KOPT-K1 (cell line): ENCODE measurements around the gene OTOG.

ENCODE experiments used
- H3K27ac ChIP-seq: fragments of 200-600 bp; sonication (generic); 2 replicates; pipeline ENCODE4 v1.5.1; 2016; ENCODE audit warnings: antibody characterized with exemption, mild to moderate bottlenecking, low read depth, low read length; ENCODE audit not compliant: poor library complexity, severe bottlenecking
- H3K36me3 ChIP-seq: fragments of 200-600 bp; sonication (generic); 2 replicates; pipeline ENCODE4 v1.5.1; 2017; ENCODE audit warnings: antibody characterized with exemption, mild to moderate bottlenecking, low read length, moderate library complexity; ENCODE audit not compliant: insufficient read depth
- H3K9me3 ChIP-seq: fragments of 200-600 bp; sonication (generic); 2 replicates; pipeline ENCODE4 v1.5.1; 2017; ENCODE audit warnings: antibody characterized with exemption, low read length, mild to moderate bottlenecking; ENCODE audit not compliant: insufficient read depth, poor library complexity, severe bottlenecking

The OTOG gene

DNA sequence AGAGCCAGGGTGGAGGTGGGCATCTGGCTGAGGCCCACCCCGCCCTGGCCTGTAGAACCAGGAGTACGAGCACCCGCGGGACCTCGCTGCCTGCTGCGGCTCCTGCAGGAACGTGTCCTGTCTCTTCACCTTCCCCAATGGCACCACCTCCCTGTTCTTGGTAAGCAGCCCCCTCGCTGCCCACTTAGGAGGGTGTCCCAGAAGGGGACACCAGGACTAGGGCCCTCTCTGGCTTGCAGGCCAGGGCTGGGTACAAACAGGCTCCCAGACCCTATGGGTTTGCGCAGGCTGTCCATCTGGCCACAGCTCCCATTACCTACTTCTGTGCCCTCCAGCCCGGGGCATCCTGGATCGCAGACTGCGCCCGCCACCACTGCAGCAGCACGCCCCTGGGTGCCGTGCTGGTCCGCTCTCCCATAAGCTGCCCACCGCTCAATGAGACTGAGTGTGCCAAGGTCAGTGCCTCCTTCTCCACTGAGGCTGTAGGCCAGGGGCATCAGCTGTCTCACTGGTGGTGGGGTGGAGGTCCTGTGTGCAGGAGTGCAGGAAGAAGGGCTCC is 94.8 kb downstream of the OTOG start:
- Histone ChIP-seq H3K9me3 (peaks cover 2% of the 10 kb centered on the region), H3K36me3 (no peaks in the 10 kb centered on the region), H3K27ac (no peak overlapping the region)

DNA sequence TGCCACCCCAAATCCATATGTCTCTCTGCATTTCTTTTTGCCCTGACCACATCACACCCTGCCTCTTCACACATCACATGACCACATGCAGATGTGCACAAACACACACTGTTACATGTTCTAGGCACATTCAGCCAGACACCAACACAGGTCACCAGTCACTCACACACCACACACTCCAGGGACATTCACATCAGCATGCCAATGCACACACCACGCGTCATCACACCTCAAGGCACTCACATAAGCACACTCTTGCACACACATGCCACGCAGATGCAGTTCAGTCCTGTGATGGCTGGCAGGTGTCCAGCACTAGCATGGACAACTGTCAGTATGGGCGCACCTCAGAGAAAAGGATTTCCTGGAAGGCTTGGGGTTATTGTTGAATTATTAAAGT is 95.3 kb downstream of the OTOG start:
- H3K9me3 ChIP-seq: peaks cover 7% of the 10 kb centered on the region
- no peaks in the 10 kb centered on the region for H3K36me3 ChIP-seq
- H3K27ac ChIP-seq: no peak overlapping the region

DNA sequence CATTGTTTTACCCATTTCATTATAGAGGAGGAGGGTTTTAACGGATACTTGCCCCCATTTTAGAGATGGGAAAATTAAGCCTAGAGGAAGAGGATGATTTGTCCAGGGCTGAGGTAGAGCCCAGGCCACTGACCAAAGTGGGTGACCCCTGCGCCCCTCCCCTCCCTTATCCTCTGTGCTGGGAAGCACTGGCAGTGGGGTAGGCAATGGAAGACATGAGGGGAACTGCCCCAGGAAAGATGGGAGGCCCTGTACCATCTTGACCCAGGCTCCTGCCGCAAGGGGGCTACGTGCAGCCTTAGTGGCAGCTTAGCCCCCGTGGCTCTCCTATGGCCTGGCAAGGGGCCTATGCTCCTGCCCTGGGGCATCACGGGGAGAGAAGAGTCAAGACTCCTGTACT is 95.9 kb downstream of the OTOG start:
- no peaks in the 10 kb centered on the region for H3K36me3 ChIP-seq
- peaks cover 14% of the 10 kb centered on the region for H3K9me3 ChIP-seq
- H3K27ac ChIP-seq: no peak overlapping the region

DNA sequence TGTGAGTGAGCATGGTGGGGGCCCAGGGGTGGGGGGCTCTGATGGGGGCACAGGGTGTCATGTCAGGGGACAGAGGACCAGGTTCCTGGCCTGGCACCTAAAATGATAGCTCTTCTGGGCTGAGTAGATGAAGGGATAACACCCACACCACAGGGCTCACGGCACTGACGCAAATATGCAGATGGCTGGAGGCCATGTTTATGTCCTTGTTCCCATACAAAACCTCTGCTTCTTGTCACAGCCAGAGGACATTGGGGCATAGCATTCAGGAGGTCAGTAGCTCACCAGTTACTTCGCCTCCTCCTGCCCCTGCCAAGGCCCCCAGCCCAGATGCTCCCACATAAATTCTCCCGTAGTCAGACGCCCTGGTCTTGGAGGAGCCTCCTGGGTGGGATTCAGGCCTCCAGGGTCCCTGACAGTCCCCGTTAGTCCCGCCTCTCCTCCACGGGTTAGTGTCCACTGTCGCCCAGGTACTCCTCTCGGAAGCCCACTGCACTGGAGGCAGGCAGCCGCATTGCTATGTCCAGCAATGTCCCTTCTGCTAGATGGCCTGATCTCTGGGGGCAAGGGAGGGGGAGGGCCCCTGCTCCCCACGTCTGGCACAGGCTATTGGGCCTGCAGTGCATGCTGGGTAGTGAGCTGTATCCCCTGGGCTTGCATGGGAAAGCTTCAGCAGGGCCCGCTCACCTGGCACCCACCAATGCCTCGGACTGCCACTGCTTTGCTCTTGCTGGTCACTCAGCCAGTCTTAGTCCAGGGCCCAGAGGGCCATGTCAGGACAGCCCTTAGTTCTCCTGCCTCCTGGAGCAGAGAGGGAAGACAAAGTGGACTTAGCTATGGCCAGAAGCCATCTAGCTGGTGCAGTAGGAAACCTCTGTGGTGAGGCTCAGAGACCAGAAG is 96.7 kb downstream of the OTOG start:
- H3K36me3 ChIP-seq: no peaks in the 10 kb centered on the region
- no peak overlapping the region for H3K27ac ChIP-seq
- H3K9me3 ChIP-seq: peaks cover 20% of the 10 kb centered on the region

DNA sequence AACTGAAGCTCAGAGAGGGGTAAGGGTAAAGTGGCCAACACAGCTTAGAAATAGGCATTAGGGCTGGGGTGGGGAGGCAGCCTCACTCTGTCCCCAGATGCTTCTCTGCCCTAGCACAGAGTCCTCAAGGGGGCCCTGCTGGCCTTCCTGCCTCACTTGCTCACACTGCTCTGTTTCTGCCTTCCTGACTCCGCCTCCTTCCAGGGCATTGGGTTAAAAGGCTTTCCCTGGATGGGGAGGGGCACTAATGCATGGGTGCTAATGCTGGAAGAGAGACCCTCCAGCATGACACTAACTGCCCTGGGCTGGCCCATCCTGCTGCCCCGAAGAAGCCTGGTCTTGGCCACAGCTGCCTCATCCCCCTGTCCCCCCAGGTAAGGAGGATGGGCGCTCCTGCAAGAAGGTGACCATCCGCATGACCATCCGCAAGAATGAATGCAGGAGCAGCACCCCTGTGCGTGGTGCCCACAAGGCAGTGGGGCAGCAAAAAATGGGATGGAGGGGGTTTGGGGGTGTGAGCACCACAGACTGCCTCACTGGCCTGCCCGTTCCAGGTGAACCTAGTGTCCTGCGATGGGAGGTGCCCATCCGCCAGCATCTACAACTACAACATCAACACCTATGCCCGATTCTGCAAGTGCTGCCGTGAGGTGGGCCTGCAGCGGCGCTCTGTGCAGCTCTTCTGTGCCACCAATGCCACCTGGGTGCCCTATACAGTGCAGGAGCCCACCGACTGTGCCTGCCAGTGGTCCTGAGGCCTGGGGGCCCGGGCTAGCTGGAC is 98.3 kb downstream of the OTOG start:
- Histone ChIP-seq H3K36me3 (no peaks in the 10 kb centered on the region), H3K27ac (no peak overlapping the region), H3K9me3 (peaks cover 20% of the 10 kb centered on the region)

DNA sequence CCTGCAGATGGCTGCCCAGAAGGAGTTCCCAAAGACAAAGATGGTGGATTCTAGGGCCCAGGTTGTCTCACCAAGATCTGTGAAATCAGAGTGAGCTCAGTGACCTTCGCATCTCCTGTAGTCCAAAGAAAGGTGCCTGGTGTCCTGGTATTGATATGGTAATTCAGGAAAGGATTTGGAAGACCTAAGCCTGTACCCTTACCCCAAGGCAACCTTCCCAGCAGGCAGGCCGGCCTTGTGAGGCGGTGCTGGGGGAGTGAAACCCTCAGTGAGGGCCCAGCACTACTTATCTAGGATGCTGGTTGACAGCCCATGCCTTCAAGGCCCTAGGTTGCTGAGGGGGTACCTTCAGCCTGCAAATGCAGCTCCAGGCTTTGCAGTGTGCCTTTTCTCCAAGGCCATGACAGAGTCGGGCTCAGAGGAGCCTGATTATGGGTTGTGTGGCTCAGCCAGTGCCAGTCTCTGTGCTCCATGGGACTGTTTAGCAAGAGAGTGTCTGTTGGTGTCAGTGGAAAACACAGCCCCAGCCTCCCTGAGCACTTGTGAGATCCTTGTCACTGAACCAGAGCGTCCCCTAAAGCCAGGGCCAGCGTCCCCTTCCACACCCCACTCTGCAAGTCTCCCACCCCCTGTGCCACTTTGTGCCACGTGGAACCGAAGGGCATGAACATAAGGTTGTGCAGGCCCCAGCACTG is 99.5 kb downstream of the OTOG start:
- Histone ChIP-seq H3K27ac (no peak overlapping the region), H3K36me3 (no peaks in the 10 kb centered on the region)

DNA sequence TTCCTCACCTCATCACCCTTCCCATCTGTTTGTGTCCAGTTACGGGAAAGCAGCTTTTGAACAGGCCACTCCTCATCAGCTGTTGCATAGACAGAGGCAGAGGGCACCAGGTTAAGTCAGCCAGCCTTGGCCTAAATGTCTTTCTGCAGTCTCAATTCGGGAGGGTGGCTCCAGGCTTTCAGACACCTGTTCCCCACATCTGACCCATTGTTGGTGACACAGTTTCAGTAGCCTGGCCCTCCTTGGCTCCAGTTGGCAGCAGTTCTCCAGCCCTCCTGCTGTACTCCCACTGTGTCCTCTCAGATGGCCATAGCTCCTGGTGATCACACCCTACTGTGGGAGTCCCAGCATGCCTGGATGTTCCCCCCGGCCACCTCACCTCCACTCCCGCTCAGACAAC is 101.5 kb downstream of the OTOG start:
- Histone ChIP-seq H3K9me3 (peaks cover 20% of the 10 kb centered on the region), H3K27ac (no peak overlapping the region), H3K36me3 (no peaks in the 10 kb centered on the region)

More for the DNA sequence above, 99.5 kb downstream of the OTOG start:
- peaks cover 20% of the 10 kb centered on the region for H3K9me3 ChIP-seq

DNA sequence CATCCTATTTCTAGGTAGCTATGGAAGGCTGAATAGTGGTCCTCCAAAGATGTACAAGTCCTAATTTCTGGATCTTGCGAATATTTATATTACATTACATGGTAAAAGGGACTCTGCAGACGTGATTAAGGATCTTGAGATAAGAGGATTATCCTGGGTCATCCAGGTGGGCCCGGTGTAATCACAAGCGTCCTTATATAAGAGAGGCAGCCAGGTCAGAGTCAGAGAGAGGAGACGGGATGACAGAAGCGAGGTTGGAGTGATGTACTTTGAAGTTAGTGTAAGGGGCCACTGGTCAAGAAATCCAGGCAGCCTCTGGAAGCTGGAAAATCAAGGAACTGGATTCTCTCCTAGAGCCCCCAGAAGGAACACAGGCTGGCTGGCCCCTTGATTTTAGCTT is 102.2 kb downstream of the OTOG start:
- H3K36me3 ChIP-seq: no peaks in the 10 kb centered on the region
- H3K9me3 ChIP-seq: peaks cover 20% of the 10 kb centered on the region
- no peak overlapping the region for H3K27ac ChIP-seq

DNA sequence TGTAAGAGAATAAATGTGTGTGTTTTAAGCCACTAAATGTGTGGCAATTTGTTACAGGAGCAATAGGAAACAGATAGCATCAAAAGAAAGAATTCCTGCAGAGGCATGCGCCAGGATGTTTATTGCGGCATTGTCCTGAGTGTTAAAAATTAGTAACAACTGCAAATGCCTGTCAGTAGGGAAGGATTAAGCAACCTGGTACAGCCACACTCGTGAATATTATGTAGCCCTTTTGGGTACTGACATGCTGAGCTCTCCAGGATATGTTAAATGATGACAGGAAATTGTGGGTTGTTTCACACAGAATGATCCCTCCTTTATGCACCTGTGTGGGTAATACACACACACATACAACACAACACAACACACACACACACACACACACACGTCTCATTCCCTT is 102.6 kb downstream of the OTOG start:
- no peak overlapping the region for H3K27ac ChIP-seq
- H3K9me3 ChIP-seq: peaks cover 20% of the 10 kb centered on the region
- no peaks in the 10 kb centered on the region for H3K36me3 ChIP-seq

DNA sequence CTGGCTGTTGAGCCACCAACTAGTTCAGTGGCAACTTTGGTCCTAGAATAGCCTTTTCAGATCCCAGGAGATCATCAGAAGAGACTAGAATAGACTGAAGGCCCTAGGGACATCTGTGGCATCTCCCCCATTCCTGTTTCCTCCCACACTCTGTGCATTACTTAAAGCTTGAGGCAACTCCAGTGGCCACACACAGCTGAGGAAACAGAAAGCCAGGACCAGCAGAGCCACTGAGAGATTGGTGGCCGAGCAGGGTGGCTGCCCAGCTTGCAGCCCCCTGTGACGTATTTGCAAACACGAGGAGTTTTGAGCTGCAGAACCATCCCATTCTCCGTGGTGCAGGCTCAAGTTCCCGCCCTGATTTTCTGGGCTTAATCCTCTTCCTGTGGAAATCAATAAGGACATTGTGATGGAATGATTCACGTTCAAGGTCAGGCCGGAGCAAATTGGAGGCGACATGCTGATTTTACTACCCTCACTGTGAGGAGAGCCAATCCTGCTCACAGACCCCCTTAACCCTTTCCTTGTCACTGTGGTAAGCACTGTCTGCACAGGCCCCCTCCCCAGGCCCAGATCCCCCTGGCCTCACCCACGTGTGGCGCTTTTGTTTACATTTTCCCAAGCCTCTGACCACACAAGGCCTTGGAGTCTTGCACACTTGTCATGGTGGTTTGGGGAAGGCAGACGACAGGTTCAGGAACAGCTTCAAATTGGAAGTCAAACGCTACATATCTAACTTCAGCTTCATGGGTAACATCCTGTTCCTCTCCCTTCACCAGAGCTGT is 103.3 kb downstream of the OTOG start:
- no peaks in the 10 kb centered on the region for H3K36me3 ChIP-seq
- peaks cover 25% of the 10 kb centered on the region for H3K9me3 ChIP-seq
- H3K27ac ChIP-seq: no peak overlapping the region

DNA sequence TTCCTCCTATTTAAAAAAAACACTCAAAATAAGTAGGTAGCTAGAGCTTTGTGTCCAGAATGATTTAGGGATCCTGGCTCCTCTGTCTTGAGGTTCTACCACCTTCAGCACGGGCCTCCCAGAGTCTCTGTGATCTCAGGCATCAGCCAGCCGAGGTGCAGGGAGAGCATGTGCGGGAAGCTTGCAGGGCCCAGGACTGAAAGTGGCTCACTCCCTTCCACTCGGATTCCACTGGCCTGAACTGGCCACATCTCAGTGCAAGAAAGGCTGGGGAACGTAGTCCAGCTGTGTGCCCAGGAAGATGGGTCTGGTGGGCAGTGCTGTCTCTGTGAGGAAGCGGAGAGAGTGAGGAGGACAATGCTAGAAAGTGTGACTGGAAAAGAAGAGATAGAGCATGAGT is 104.0 kb downstream of the OTOG start:
- no peak overlapping the region for H3K27ac ChIP-seq
- H3K9me3 ChIP-seq: peaks cover 33% of the 10 kb centered on the region
- H3K36me3 ChIP-seq: no peaks in the 10 kb centered on the region

DNA sequence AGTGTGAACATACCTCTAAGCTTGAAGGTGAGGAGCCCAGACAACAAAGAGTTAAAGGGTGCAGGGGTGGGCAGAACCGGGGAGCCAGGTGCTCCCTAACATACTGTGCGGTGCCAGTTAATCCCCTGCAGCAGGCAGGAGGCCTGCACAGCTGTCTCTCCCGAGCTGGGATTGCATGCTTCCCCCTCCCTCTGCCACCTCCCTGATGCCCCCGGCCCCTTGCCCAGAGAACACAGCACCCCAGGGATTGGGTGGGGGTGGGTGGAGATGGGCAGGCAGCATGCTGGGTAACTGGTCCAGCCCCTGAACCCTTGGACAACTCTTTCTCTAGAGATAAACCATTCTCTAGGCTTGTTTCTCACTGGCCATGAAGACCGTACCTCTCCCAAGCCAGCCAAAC is 104.6 kb downstream of the OTOG start:
- Histone ChIP-seq H3K36me3 (no peaks in the 10 kb centered on the region), H3K27ac (no peak overlapping the region), H3K9me3 (peaks cover 33% of the 10 kb centered on the region)

DNA sequence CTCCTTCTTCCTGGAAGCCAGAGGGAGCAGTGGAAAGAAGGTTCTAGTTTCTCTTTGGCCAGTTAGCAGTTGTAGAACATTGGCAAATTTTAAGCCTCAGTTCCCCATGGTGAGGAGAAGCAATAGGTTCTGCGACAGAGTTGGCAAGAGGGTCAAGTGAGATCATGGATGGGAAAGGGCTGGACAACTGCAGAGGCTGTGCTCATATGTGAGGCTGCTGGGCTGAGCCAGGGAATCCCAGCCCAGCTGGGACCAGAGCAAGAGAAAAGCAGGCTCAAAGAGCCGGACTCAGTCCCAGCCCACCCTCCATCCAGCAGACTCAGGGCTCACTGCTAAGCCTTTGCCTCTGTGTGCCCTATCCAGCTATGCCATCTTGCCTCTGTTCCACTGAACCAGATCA is 105.5 kb downstream of the OTOG start:
- Histone ChIP-seq H3K27ac (no peak overlapping the region), H3K9me3 (peaks cover 24% of the 10 kb centered on the region), H3K36me3 (no peaks in the 10 kb centered on the region)

DNA sequence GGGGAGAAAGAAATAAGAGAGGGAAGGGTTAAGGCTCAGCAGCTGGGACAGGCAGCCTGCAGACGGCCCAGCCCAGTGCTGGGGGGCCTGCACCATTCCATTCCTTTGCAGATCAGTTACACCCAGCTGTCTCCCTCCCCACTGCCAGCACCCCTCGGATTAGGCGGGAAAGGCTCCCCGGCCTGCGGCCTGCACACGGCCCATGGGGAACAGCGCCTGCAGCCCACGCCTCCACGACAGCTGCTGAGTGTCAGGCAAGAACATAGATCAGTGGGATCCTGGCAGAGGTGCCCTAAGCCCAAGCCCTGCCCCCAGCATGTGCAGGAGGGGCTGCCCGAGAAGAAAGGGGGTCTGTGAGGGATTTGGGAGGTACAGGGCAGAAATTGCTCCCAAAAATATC is 106.6 kb downstream of the OTOG start:
- H3K9me3 ChIP-seq: peaks cover 14% of the 10 kb centered on the region
- no peaks in the 10 kb centered on the region for H3K36me3 ChIP-seq
- no peak overlapping the region for H3K27ac ChIP-seq
